Right atrium auricular region (tissue), 2 donors: Measurements from ENCODE around the gene CANX. TPM values are rescaled to one million over a fixed set of nuclear protein-coding genes. Genes with fewer than 3 reads are reported as not detected.
A peak's percentile ranks its signal among the peaks of the same experiment; 100 is the strongest.

Experiments
- DNase-seq: peaks from one replicate; pipeline ENCODE4 v3.0.0-alpha.2; 2019; ENCODE audit warnings: low spot score
- H3K27ac ChIP-seq, 2 donors: fragments of 200-600 bp; sonication (generic); 1 replicate in 1 of 2; 2 replicates in 1 of 2; pipeline ENCODE4 v1.5.1; 2016 to 2019
- H3K27me3 ChIP-seq, 2 donors: fragments of 200-600 bp; sonication (generic); one replicate each; pipeline versions ENCODE4 v1.5.1 to v1.6.0; 2017 to 2019
- H3K36me3 ChIP-seq: fragments of 200-600 bp; sonication (generic); one replicate; pipeline ENCODE4 v1.5.1; 2016
- H3K4me1 ChIP-seq, 2 donors: fragments of 200-600 bp; sonication (generic); one replicate each; pipeline versions ENCODE4 v1.5.1 to v1.6.0; 2017 to 2019
- H3K4me3 ChIP-seq, 2 donors: fragments of 200-600 bp; sonication (generic); 1 replicate in 1 of 2; 2 replicates in 1 of 2; pipeline ENCODE4 v1.5.1; 2017 to 2019; ENCODE audit warnings: mild to moderate bottlenecking in 1 of 2, moderate library complexity in 1 of 2
- H3K9me3 ChIP-seq, 2 donors: fragments of 200-600 bp; sonication (generic); one replicate each; pipeline ENCODE4 v1.5.1; 2019
- CTCF ChIP-seq, 2 donors: fragments of 200-600 bp; sonication (generic); IDR thresholded peaks; one replicate each; pipeline ENCODE4 v1.5.1; 2019; ENCODE audit warnings: antibody characterized with exemption in 2 of 2
- total RNA-seq, 2 donors: library from RNA; depleted of rRNA; stranded (reverse); fragments of >200 nt; gene quantifications; one replicate each; pipeline ENCODE4 v1.1.0, GENCODE V29; 2016

The CANX gene
- total RNA-seq, 2 donors from 2014 or later, result 288 to 297 TPM

- peaks cover 0 to 46% of the 10 kb centered on the region in 2 donors for H3K4me1 ChIP-seq
- peak overlapping the region; percentile 82 to 99 for H3K4me3 ChIP-seq
- H3K27me3 ChIP-seq, result no peaks in the 10 kb centered on the region
- H3K36me3 ChIP-seq, result no peaks in the 10 kb centered on the region
- no peaks in the 10 kb centered on the region for H3K9me3 ChIP-seq
- no peak for TF ChIP-seq CTCF (IDR thresholded peaks at IDR 0.05)
- no peak for DNase-seq
- peak overlapping the region; percentile 97 to 98 for H3K27ac ChIP-seq
These were observed 1.7 kb downstream of the CANX start for GRCh38 chr5:179700401-179700918.

- DNase-seq, result no peak
- no peaks in the 10 kb centered on the region for H3K4me1 ChIP-seq
- H3K27ac ChIP-seq, result no peak overlapping the region
- no peak overlapping the region for H3K4me3 ChIP-seq
- no peaks in the 10 kb centered on the region for H3K27me3 ChIP-seq
- no peaks in the 10 kb centered on the region for H3K9me3 ChIP-seq
- peaks cover 92% of the 10 kb centered on the region for H3K36me3 ChIP-seq
- TF ChIP-seq CTCF (IDR thresholded peaks at IDR 0.05), result no peak
These were observed 17.5 kb downstream of the CANX start for GRCh38 chr5:179716286-179716685.

- TF ChIP-seq CTCF (IDR thresholded peaks at IDR 0.05), result no peak
These were observed 21.5 kb downstream of the CANX start for GRCh38 chr5:179720222-179720621.

GRCh38 chr5:179724163-179724562 lies 25.4 kb downstream of the CANX start:
- H3K9me3 ChIP-seq, result no peaks in the 10 kb centered on the region
- peaks cover 100% of the 10 kb centered on the region for H3K36me3 ChIP-seq
- no peaks in the 10 kb centered on the region for H3K27me3 ChIP-seq
- H3K27ac ChIP-seq, result no peak overlapping the region
- H3K4me3 ChIP-seq, result no peak overlapping the region
- no peak for DNase-seq
- TF ChIP-seq CTCF (IDR thresholded peaks at IDR 0.05), result no peak
- H3K4me1 ChIP-seq, result no peaks in the 10 kb centered on the region

More at GRCh38 chr5:179720222-179720621, 21.5 kb downstream of the CANX start:
- H3K27ac ChIP-seq, result no peak overlapping the region
- DNase-seq, result no peak
- H3K4me1 ChIP-seq, result no peaks in the 10 kb centered on the region
- H3K36me3 ChIP-seq, result peaks cover 96% of the 10 kb centered on the region
- H3K27me3 ChIP-seq, result no peaks in the 10 kb centered on the region
- H3K4me3 ChIP-seq, result no peak overlapping the region
- H3K9me3 ChIP-seq, result no peaks in the 10 kb centered on the region

GRCh38 chr5:179727106-179727505 lies 28.3 kb downstream of the CANX start:
- peaks cover 0 to 8% of the 10 kb centered on the region in 2 donors for H3K4me1 ChIP-seq
- no peak for DNase-seq
- H3K27me3 ChIP-seq, result no peaks in the 10 kb centered on the region
- H3K4me3 ChIP-seq, result no peak overlapping the region
- no peak overlapping the region for H3K27ac ChIP-seq
- no peak for TF ChIP-seq CTCF (IDR thresholded peaks at IDR 0.05)
- H3K9me3 ChIP-seq, result no peaks in the 10 kb centered on the region
- H3K36me3 ChIP-seq, result peaks cover 90% of the 10 kb centered on the region

GRCh38 chr5:179729303-179729702 lies 30.5 kb downstream of the CANX start:
- Histone ChIP-seq H3K36me3 (peaks cover 68% of the 10 kb centered on the region), H3K4me1 (peaks cover 0 to 17% of the 10 kb centered on the region in 2 donors), H3K9me3 (no peaks in the 10 kb centered on the region), H3K27me3 (no peaks in the 10 kb centered on the region), H3K27ac (no peak overlapping the region), H3K4me3 (no peak overlapping the region)
- TF ChIP-seq CTCF (IDR thresholded peaks at IDR 0.05), result no peak
- no peak for DNase-seq
